ENCODE data around the gene CHRNB4. TPM values are rescaled to one million over a fixed set of nuclear protein-coding genes. Genes with fewer than 3 reads are reported as not detected.

The CHRNB4 gene
- total and polyA plus RNA-seq, 10 donors: 0.07 to 1.1 (median 0.26) TPM

GRCh38 chr15:78634210-78635145 lies 6.5 kb downstream of the CHRNB4 start:
- Histone ChIP-seq H3K4me1 (no peaks in the 10 kb centered on the region), H3K27ac (no peak overlapping the region), H3K27me3 (replicated peaks in 1 of 7) (peaks cover 0 to 5% (median 0%) of the 10 kb centered on the region in 7 donors), H3K9me3 (peaks cover 0 to 18% (median 8%) of the 10 kb centered on the region in 8 donors), H3K36me3 (no peaks in the 10 kb centered on the region), H3K4me3 (no peak overlapping the region)
- no peak for DNase-seq
- intact Hi-C loops (cut with DNase I; ENCODE audit: low total_unique reads): loop anchor here (5.0 kb wide), 1 partner anchor 73 kb away; no protein-coding TSS in a partner anchor
- WGBS, 5 donors: 80 to 87% (median 87%) methylated on average over 8 to 12 of the region's 12 CpGs
- TF ChIP-seq POLR2A (IDR thresholded peaks at IDR 0.05) (no peak), CTCF (IDR thresholded peaks at IDR 0.05 in 8 of 11, conservative IDR thresholded peaks at IDR 0.05 in 3 of 11) (no peak), POLR2AphosphoS5 (IDR thresholded peaks at IDR 0.05) (no peak)

- WGBS, 5 donors: 76 to 97% (median 80%) methylated on average over 2 of the region's 2 CpGs
- Histone ChIP-seq H3K9me3 (peaks cover 0 to 18% (median 8%) of the 10 kb centered on the region in 8 donors), H3K36me3 (no peaks in the 10 kb centered on the region), H3K4me3 (no peak overlapping the region), H3K27me3 (replicated peaks in 1 of 7) (peaks cover 0 to 10% (median 0%) of the 10 kb centered on the region in 7 donors), H3K27ac (no peak overlapping the region), H3K4me1 (no peaks in the 10 kb centered on the region)
- intact Hi-C loops (cut with DNase I; ENCODE audit: low total_unique reads): no loop called here
- TF ChIP-seq CTCF (IDR thresholded peaks at IDR 0.05 in 8 of 11, conservative IDR thresholded peaks at IDR 0.05 in 3 of 11) (no peak), POLR2AphosphoS5 (IDR thresholded peaks at IDR 0.05) (no peak), POLR2A (IDR thresholded peaks at IDR 0.05) (no peak)
- no peak for DNase-seq
These were observed 7.7 kb downstream of the CHRNB4 start for GRCh38 chr15:78633348-78633747.

- no peaks in the 10 kb centered on the region for H3K4me1 ChIP-seq
- H3K27ac ChIP-seq: no peak overlapping the region
- 74 to 86% (median 83%) methylated on average over 5 to 9 of the region's 9 CpGs for WGBS, 5 donors
- no peak for TF ChIP-seq POLR2A (IDR thresholded peaks at IDR 0.05)
- no peak for TF ChIP-seq CTCF (IDR thresholded peaks at IDR 0.05 in 8 of 11, conservative IDR thresholded peaks at IDR 0.05 in 3 of 11)
- no peak for TF ChIP-seq POLR2AphosphoS5 (IDR thresholded peaks at IDR 0.05)
- no peak for DNase-seq
- no peaks in the 10 kb centered on the region for H3K36me3 ChIP-seq
- H3K27me3 ChIP-seq (replicated peaks in 1 of 7): peaks cover 0 to 18% (median 0%) of the 10 kb centered on the region in 7 donors
- H3K9me3 ChIP-seq: peaks cover 0 to 18% (median 8%) of the 10 kb centered on the region in 8 donors
- intact Hi-C loops (cut with DNase I; ENCODE audit: low total_unique reads): no loop called here
- H3K4me3 ChIP-seq: no peak overlapping the region
These were observed 9.9 kb downstream of the CHRNB4 start for GRCh38 chr15:78630886-78631633.

- no peak for TF ChIP-seq POLR2A (IDR thresholded peaks at IDR 0.05)
- no peak for TF ChIP-seq POLR2AphosphoS5 (IDR thresholded peaks at IDR 0.05)
- no peak for TF ChIP-seq CTCF (IDR thresholded peaks at IDR 0.05 in 8 of 11, conservative IDR thresholded peaks at IDR 0.05 in 3 of 11)
- Histone ChIP-seq H3K4me3 (no peak overlapping the region), H3K27me3 (replicated peaks in 1 of 7) (peaks cover 0 to 22% (median 0%) of the 10 kb centered on the region in 7 donors), H3K36me3 (no peaks in the 10 kb centered on the region), H3K4me1 (no peaks in the 10 kb centered on the region), H3K27ac (no peak overlapping the region), H3K9me3 (peaks cover 0 to 18% (median 8%) of the 10 kb centered on the region in 8 donors)
- no peak for DNase-seq
- WGBS, 5 donors: 92 to 95% (median 95%) methylated on average over 12 of the region's 12 CpGs
- intact Hi-C loops (cut with DNase I; ENCODE audit: low total_unique reads): no loop called here
These were observed 11.3 kb downstream of the CHRNB4 start for GRCh38 chr15:78629716-78630065.

Measured in spleen (tissue), 11 donors.